PFSK-1 (cell line): ENCODE results near the gene CARMIL1.

ENCODE experiments used
- FOXP2 ChIP-seq: optimal IDR thresholded peaks from 2 replicates; pipeline ENCODE3; 2011; ENCODE audit warnings: borderline replicate concordance, control low read depth, inconsistent platforms; ENCODE audit not compliant: insufficient read depth; ENCODE audit errors: extremely low read length, extremely low read depth
- POLR2AphosphoS5 ChIP-seq: IDR thresholded peaks from 2 replicates; pipeline ENCODE4 v1.6.1; 2012; ENCODE audit warnings: low read depth, mild to moderate bottlenecking, control low read depth, low read length, moderate library complexity
- SIN3A ChIP-seq: IDR thresholded peaks from 2 replicates; pipeline ENCODE4 v1.6.1; 2012; ENCODE audit warnings: mild to moderate bottlenecking, low read length, moderate library complexity, borderline replicate concordance; ENCODE audit not compliant: insufficient read depth
- TAF1 ChIP-seq: IDR thresholded peaks from 2 replicates; pipeline ENCODE4 v1.6.1; 2012; ENCODE audit warnings: low read length, control low read depth, borderline replicate concordance; ENCODE audit not compliant: insufficient read depth
- TF ChIP-seq, protein P1 (sequence below), 2 experiments: IDR thresholded peaks; 2 replicates each; pipeline versions ENCODE4 v1.6.1 to v1.8.0; 2011 to 2012; ENCODE audit warnings: low read depth in 2 of 2, low read length in 2 of 2, control low read depth in 1 of 2, inconsistent platforms in 1 of 2, mild to moderate bottlenecking in 1 of 2, moderate library complexity in 1 of 2; ENCODE audit not compliant: insufficient read depth in 1 of 2

DNA sequence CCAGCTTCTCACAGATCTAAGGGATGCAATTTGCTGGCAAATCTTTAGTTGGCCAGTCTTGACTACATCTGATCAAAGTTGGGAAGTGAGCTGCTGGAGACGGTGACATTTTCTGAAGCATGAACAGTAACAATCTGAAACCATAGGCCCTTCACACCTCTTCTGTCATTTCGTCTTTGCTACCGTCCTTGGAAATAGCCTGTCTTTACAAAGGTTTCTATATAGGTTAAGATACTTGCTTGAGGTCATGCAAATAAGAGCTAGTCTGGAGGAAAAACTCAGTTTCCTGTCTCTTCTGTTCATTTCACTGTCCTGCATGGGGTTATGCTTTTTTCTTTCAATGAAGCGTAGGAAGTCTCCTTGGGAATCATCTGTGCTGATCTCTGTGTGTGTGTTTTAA, 55.6 kb downstream of the CARMIL1 start:
- TF ChIP-seq TAF1 (no peak), FOXP2 (no peak), SIN3A (no peak), POLR2AphosphoS5 (no peak)
- TF ChIP-seq, protein P1, sequence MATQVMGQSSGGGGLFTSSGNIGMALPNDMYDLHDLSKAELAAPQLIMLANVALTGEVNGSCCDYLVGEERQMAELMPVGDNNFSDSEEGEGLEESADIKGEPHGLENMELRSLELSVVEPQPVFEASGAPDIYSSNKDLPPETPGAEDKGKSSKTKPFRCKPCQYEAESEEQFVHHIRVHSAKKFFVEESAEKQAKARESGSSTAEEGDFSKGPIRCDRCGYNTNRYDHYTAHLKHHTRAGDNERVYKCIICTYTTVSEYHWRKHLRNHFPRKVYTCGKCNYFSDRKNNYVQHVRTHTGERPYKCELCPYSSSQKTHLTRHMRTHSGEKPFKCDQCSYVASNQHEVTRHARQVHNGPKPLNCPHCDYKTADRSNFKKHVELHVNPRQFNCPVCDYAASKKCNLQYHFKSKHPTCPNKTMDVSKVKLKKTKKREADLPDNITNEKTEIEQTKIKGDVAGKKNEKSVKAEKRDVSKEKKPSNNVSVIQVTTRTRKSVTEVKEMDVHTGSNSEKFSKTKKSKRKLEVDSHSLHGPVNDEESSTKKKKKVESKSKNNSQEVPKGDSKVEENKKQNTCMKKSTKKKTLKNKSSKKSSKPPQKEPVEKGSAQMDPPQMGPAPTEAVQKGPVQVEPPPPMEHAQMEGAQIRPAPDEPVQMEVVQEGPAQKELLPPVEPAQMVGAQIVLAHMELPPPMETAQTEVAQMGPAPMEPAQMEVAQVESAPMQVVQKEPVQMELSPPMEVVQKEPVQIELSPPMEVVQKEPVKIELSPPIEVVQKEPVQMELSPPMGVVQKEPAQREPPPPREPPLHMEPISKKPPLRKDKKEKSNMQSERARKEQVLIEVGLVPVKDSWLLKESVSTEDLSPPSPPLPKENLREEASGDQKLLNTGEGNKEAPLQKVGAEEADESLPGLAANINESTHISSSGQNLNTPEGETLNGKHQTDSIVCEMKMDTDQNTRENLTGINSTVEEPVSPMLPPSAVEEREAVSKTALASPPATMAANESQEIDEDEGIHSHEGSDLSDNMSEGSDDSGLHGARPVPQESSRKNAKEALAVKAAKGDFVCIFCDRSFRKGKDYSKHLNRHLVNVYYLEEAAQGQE (IDR thresholded peaks at IDR 0.05; ENCODE audit: insufficient read depth in 1 of 2, low read depth in 2 of 2, low read length in 2 of 2), result no peak
